K562 (cell line): ENCODE results near the gene MAPKAPK3. TPM values are rescaled to one million over a fixed set of nuclear protein-coding genes. Genes with fewer than 3 reads are reported as not detected.

Experiments
- ATAC-seq: fragments of 200-7000 bp; cut with Tn5 transposase; 3 replicates; pipeline ENCODE4 v1.9.1; 2020; ENCODE audit warnings: moderate library complexity
- BruUV-seq: library from RNA; stranded (reverse); fragments of 400-500 nt; replicated peaks from 2 replicates; lab custom pipeline; 2021; lab: Mats Ljungman, UMichigan
- CTCF ChIA-PET: fragments of 300-600 bp; formaldehyde crosslinking; extraction: SDS; loops from one replicate; lab custom pipeline; 2021; ENCODE audit warnings: low intra/inter-chr PET ratio; lab: Yijun Ruan, JAX
- POLR2A ChIA-PET: fragments of 300-600, 350-650 bp; sonication (Branson Sonifier 250); formaldehyde crosslinking; extraction: SDS; loops from one replicate; lab custom pipeline; 2021; ENCODE audit warnings: antibody characterized with exemption, inconsistent platforms; lab: Yijun Ruan, JAX
- DNase-seq, 4 experiments: peaks; one replicate each; pipeline versions ENCODE4 v3.0.0 to v3.0.0-alpha.2; 2011 to 2018; ENCODE audit warnings: low spot score in 3 of 4, mixed read lengths in 3 of 4; ENCODE audit errors: extremely low read depth in 1 of 4
- FAIRE-seq: peaks from 2 replicates; lab custom pipeline; 2011; peaks lifted over from hg19 to GRCh38; lab: Jason Lieb, UNC
- H2AFZ ChIP-seq: 2 replicates; pipeline ENCODE4 v1.6.0; 2011; ENCODE audit warnings: low read depth, low read length, control low read depth, inconsistent platforms
- H3K27ac ChIP-seq: fragments of 200-600 bp; 3 replicates; pipeline ENCODE4 v1.8.0; 2011; ENCODE audit warnings: low read depth, mild to moderate bottlenecking, control low read depth, inconsistent platforms, low read length, moderate library complexity, mixed read lengths; ENCODE audit errors: extremely low read depth
- H3K27me3 ChIP-seq, 2 experiments: fragments of 300-600 bp in 1 of 2; 2 replicates in 1 of 2; 3 replicates in 1 of 2; pipeline versions ENCODE4 v1.6.0 to v1.8.0; 2011; ENCODE audit warnings: inconsistent platforms in 2 of 2, low read length in 2 of 2, mild to moderate bottlenecking in 1 of 2, mixed read lengths in 1 of 2, moderate library complexity in 1 of 2; ENCODE audit not compliant: control insufficient read depth in 2 of 2, insufficient read depth in 2 of 2
- H3K36me3 ChIP-seq: fragments of 300-600 bp; 3 replicates; pipeline ENCODE4 v1.8.0; 2011; ENCODE audit warnings: mild to moderate bottlenecking, low read length, inconsistent platforms; ENCODE audit not compliant: control insufficient read depth, insufficient read depth
- H3K4me1 ChIP-seq, 2 experiments: fragments of 200-600 bp in 1 of 2; replicated peaks in 1 of 2; 2 replicates in 1 of 2; 3 replicates in 1 of 2; pipeline versions ENCODE4 v1.5.1 to v1.8.0; 2011; ENCODE audit warnings: inconsistent platforms in 2 of 2, low read length in 2 of 2, mild to moderate bottlenecking in 1 of 2, mixed read lengths in 1 of 2, moderate library complexity in 1 of 2; ENCODE audit not compliant: control insufficient read depth in 2 of 2, insufficient read depth in 2 of 2
- H3K4me2 ChIP-seq: 2 replicates; pipeline ENCODE4 v1.6.1; 2011; ENCODE audit warnings: low read length, control low read depth, inconsistent platforms, mixed read lengths; ENCODE audit not compliant: insufficient read depth
- H3K4me3 ChIP-seq: fragments of 200-600 bp; sonication (generic), shearing (Covaris generic); 2 replicates; pipeline ENCODE4 v1.5.1; 2016; ENCODE audit warnings: control low read depth, inconsistent platforms
- H3K79me2 ChIP-seq: fragments of 200-600 bp; 3 replicates; pipeline ENCODE4 v1.8.0; 2011; ENCODE audit warnings: low read length, inconsistent platforms; ENCODE audit not compliant: control insufficient read depth, insufficient read depth
- H3K9ac ChIP-seq, 2 experiments: 2 replicates each; pipeline versions ENCODE4 v1.6.0 to v1.6.1; 2011; ENCODE audit warnings: low read depth in 2 of 2, low read length in 2 of 2, control low read depth in 1 of 2, inconsistent platforms in 1 of 2, mild to moderate bottlenecking in 1 of 2, mixed read lengths in 1 of 2; ENCODE audit not compliant: insufficient read depth in 1 of 2
- H3K9me1 ChIP-seq: one replicate; pipeline ENCODE4 v1.6.0; 2011; ENCODE audit warnings: inconsistent platforms, mild to moderate bottlenecking, low read length, moderate library complexity; ENCODE audit not compliant: control insufficient read depth, insufficient read depth
- H3K9me3 ChIP-seq: replicated peaks from 2 replicates; pipeline ENCODE4 v1.5.1; 2011; ENCODE audit warnings: low read depth, low read length, inconsistent platforms; ENCODE audit not compliant: control insufficient read depth, insufficient read depth
- H4K20me1 ChIP-seq: replicated peaks from 2 replicates; pipeline ENCODE4 v1.6.1; 2011; ENCODE audit warnings: low read length, inconsistent platforms, mixed read lengths; ENCODE audit not compliant: control insufficient read depth, insufficient read depth
- CBX5 ChIP-seq: IDR thresholded peaks from 2 replicates; pipeline ENCODE4 v1.6.1; 2014; ENCODE audit warnings: low read depth, borderline replicate concordance
- CHCHD3 ChIP-seq: fragments of 250-450 bp; sonication (Bioruptor Pico); IDR thresholded peaks from 2 replicates; pipeline ENCODE4 v2.1.2; 2022; ENCODE audit warnings: mild to moderate bottlenecking
- DIDO1 ChIP-seq: fragments of 450-650 bp; IDR thresholded peaks from 2 replicates; pipeline ENCODE4 v1.6.1; 2016; ENCODE audit warnings: low read depth, missing biosample characterization, missing genetic modification characterization
- FOXJ3 ChIP-seq: sonication (generic); formaldehyde crosslinking; IDR thresholded peaks from 2 replicates; pipeline ENCODE4 v1.4.0; 2020; ENCODE audit warnings: mild to moderate bottlenecking, missing genetic modification reagents
- HEY1 ChIP-seq: fragments of 250-450 bp; sonication (Bioruptor Pico); IDR thresholded peaks from 2 replicates; pipeline ENCODE4 v1.5.0; 2020; ENCODE audit warnings: mild to moderate bottlenecking, moderate library complexity, borderline replicate concordance
- HOXB6 ChIP-seq: fragments of 250-450 bp; sonication (Bioruptor Pico); IDR thresholded peaks from 2 replicates; pipeline ENCODE4 v1.5.1; 2022; ENCODE audit warnings: mild to moderate bottlenecking, borderline replicate concordance
- KHSRP ChIP-seq: fragments of 450-650 bp; IDR thresholded peaks from 2 replicates; pipeline ENCODE4 v1.6.1; 2017
- MBD1 ChIP-seq: fragments of 250-450 bp; sonication (Bioruptor Pico); IDR thresholded peaks from 2 replicates; pipeline ENCODE4 v1.8.0; 2022; ENCODE audit warnings: inconsistent platforms
- NR2C1 ChIP-seq, 2 experiments: fragments of 450-650 bp; IDR thresholded peaks; 2 replicates each; pipeline ENCODE4 v1.6.1; 2017; ENCODE audit warnings: mild to moderate bottlenecking in 2 of 2, antibody characterized with exemption in 1 of 2, inconsistent platforms in 1 of 2, missing compliant biosample characterization in 1 of 2, missing genetic modification characterization in 1 of 2
- PCBP1 ChIP-seq: fragments of 200-400 bp; formaldehyde crosslinking; IDR thresholded peaks from 2 replicates; pipeline ENCODE4 v1.6.1; 2018; ENCODE audit warnings: mild to moderate bottlenecking, low read depth, low read length; ENCODE audit not compliant: poor library complexity, severe bottlenecking
- PKNOX1 ChIP-seq: fragments of 450-650 bp; IDR thresholded peaks from 2 replicates; pipeline ENCODE4 v1.6.1; 2016
- POLR3A ChIP-seq: IDR thresholded peaks from 2 replicates; pipeline ENCODE4 v1.6.1; 2011; ENCODE audit warnings: borderline replicate concordance, mild to moderate bottlenecking, moderate library complexity; ENCODE audit not compliant: insufficient read length, insufficient read depth; ENCODE audit errors: extremely low read depth
- TFE3 ChIP-seq: fragments of 450-650 bp; formaldehyde crosslinking; IDR thresholded peaks from 2 replicates; pipeline ENCODE4 v1.4.0; 2020; ENCODE audit warnings: mild to moderate bottlenecking, mixed read lengths
- ZBED1 ChIP-seq: IDR thresholded peaks from 2 replicates; pipeline ENCODE4 v1.6.1; 2014
- ZC3H4 ChIP-seq: sonication (generic); formaldehyde crosslinking; IDR thresholded peaks from 2 replicates; pipeline ENCODE4 v1.9.0; 2021; ENCODE audit warnings: missing genetic modification reagents, borderline replicate concordance
- ZNF146 ChIP-seq: IDR thresholded peaks from one replicate; pipeline ENCODE4 v1.6.1; 2018; ENCODE audit warnings: missing compliant biosample characterization; ENCODE audit not compliant: unreplicated experiment
- WGBS: fragments of 100-300 bp; shearing (Covaris generic); methylation state at CpG from one replicate; pipeline ENCODE4 v1.1.6; 2016; ENCODE audit warnings: low coverage, mixed read lengths; ENCODE audit not compliant: insufficient coverage; ENCODE audit errors: missing lambda C conversion rate; 5-methylcytosine and 5-hydroxymethylcytosine counted together
- in situ Hi-C: fragments of 300-500 bp; cut with MboI; formaldehyde crosslinking; loops from 4 replicates; pipeline ENCODE4 v1.15.0; 2018; ENCODE audit warnings: inconsistent platforms, mixed read lengths
- intact Hi-C: fragments of 100-400 bp; cut with micrococcal nuclease; formaldehyde crosslinking; loops from 2 replicates; pipeline ENCODE4 v1.14.2; 2022
- polyA plus RNA-seq, 8 experiments: library from polyadenylated mRNA; depleted of rRNA in 4 of 8; stranded (reverse) in 5 of 8; unstranded in 3 of 8; fragments of >200 nt; fragmentation: Nextera tagmentation in 2 of 8; fragmentation: Illumina TruSeq in 1 of 8; extraction: Ambion mirVana in 2 of 8; extraction: Trizol in 1 of 8; gene quantifications; 2 replicates each; pipeline versions ENCODE4 v1.2.1 to v1.2.3, GENCODE V29; 2011 to 2014; ENCODE audit warnings: inconsistent platforms in 1 of 8, missing spikeins in 1 of 8
- total RNA-seq, 7 experiments: library from RNA; depleted of rRNA in 6 of 7; stranded (reverse); fragments of >200 nt in 6 of 7; fragmentation: Illumina TruSeq in 2 of 7; extraction: Trizol in 2 of 7; gene quantifications; 2 replicates each; pipeline versions ENCODE4 v1.2.1 to v1.2.3, GENCODE V29; 2011 to 2021; ENCODE audit warnings: low replicate concordance in 1 of 7

MAPKAPK3 gene
- total and polyA plus RNA-seq, 9 of the 15 experiments (the other 6 are each of a cell fraction or from before 2014, with no cell fraction given): 8.0 to 56.4 (median 41.2) TPM

- no peak for TF ChIP-seq MBD1 (CRISPR knock-in tag)
- no peak for TF ChIP-seq HOXB6 (CRISPR knock-in tag)
- TF ChIP-seq ZBED1: no peak
- TF ChIP-seq FOXJ3 (CRISPR knock-in tag): no peak
- no peak for TF ChIP-seq POLR3A
- TF ChIP-seq PKNOX1: no peak
- TF ChIP-seq ZC3H4 (CRISPR knock-in tag): no peak
- TF ChIP-seq HEY1 (CRISPR knock-in tag): no peak
Measured at GRCh38 chr3:50620820-50621219, 3.9 kb downstream of the MAPKAPK3 start (continued).

GRCh38 chr3:50622881-50623280 lies 5.9 kb downstream of the MAPKAPK3 start:
- in situ Hi-C loops: no loop called here
- no peak overlapping the region for H3K4me3 ChIP-seq
- no peaks in the 10 kb centered on the region for H3K9me1 ChIP-seq
- ATAC-seq: no peak
- H3K27ac ChIP-seq: no peak overlapping the region
- H3K4me2 ChIP-seq: no peak overlapping the region
- no peaks in the 10 kb centered on the region for H3K9me3 ChIP-seq
- no peak for DNase-seq
- H2AFZ ChIP-seq: no peak overlapping the region
- ChIA-PET CTCF (no interaction called here), POLR2A (interaction anchor here (2.2 kb wide), 1 partner anchor 9 kb away, joined by 9 read pairs; no protein-coding TSS in a partner anchor)
- no peaks in the 10 kb centered on the region for H3K27me3 ChIP-seq
- FAIRE-seq: no peak
- peaks cover 40% of the 10 kb centered on the region for H3K79me2 ChIP-seq
- H3K4me1 ChIP-seq: peaks cover 6 to 14% of the 10 kb centered on the region in 2 experiments; a peak in 4 of 5 replicates
- H4K20me1 ChIP-seq: peaks cover 8% of the 10 kb centered on the region; the same call in 1 of the 2 replicates
- BruUV-seq: no TSS peak
- intact Hi-C loops: no loop called here
- WGBS: 73% methylated on average over 3 of the region's 3 CpGs
- no peak overlapping the region for H3K9ac ChIP-seq
- peaks cover 56% of the 10 kb centered on the region; the same call in 2 of the 3 replicates for H3K36me3 ChIP-seq
- no peak for TF ChIP-seq CBX5
- no peak for TF ChIP-seq CHCHD3 (CRISPR knock-in tag)
- no peak for TF ChIP-seq TFE3 (CRISPR knock-in tag)
- no peak for TF ChIP-seq ZNF146
- TF ChIP-seq KHSRP: no peak
- no peak for TF ChIP-seq PCBP1
- TF ChIP-seq DIDO1 (tag): no peak
- no peak for TF ChIP-seq NR2C1 (IDR thresholded peaks at IDR 0.05)
- TF ChIP-seq NR2C1 (tag; IDR thresholded peaks at IDR 0.05): no peak
